DOHH2 (cell line): ENCODE data around the gene FATE1.

Experiments used
- H3F3A ChIP-seq: fragments of 200-600 bp; sonication (generic), shearing (Covaris generic); 2 replicates; pipeline ENCODE4 v1.6.0; 2016; ENCODE audit warnings: antibody characterized with exemption, mild to moderate bottlenecking; ENCODE audit not compliant: control insufficient read depth, insufficient read depth
- H3K27ac ChIP-seq: fragments of 200-600 bp; sonication (generic); 2 replicates; pipeline ENCODE4 v1.5.1; 2014; ENCODE audit warnings: low read depth, mild to moderate bottlenecking, low read length, moderate library complexity
- H3K27me3 ChIP-seq: fragments of 200-600 bp; sonication (generic); 2 replicates; pipeline ENCODE4 v1.6.1; 2014; ENCODE audit warnings: mild to moderate bottlenecking, low read length, mixed read lengths; ENCODE audit not compliant: control insufficient read depth
- H3K36me3 ChIP-seq: fragments of 200-600 bp; sonication (generic); 2 replicates; pipeline ENCODE4 v1.6.1; 2014; ENCODE audit warnings: mild to moderate bottlenecking, low read length, moderate library complexity, mixed read lengths; ENCODE audit not compliant: control insufficient read depth
- H3K4me1 ChIP-seq: fragments of 200-600 bp; sonication (generic); 2 replicates; pipeline ENCODE4 v1.6.1; 2014; ENCODE audit warnings: mild to moderate bottlenecking, low read length, mixed read lengths; ENCODE audit not compliant: control insufficient read depth
- H3K4me2 ChIP-seq: fragments of 200-600 bp; sonication (generic); 2 replicates; pipeline ENCODE4 v1.6.0; 2014; ENCODE audit warnings: mild to moderate bottlenecking, low read length, moderate library complexity
- H3K4me3 ChIP-seq: fragments of 200-600 bp; sonication (generic); 2 replicates; pipeline ENCODE4 v1.5.1; 2014; ENCODE audit warnings: mild to moderate bottlenecking, low read length, mixed read lengths
- H3K79me2 ChIP-seq: fragments of 200-600 bp; sonication (generic); 2 replicates; pipeline ENCODE4 v1.6.1; 2014; ENCODE audit warnings: mild to moderate bottlenecking, low read length, mixed read lengths; ENCODE audit not compliant: control insufficient read depth
- H3K9me2 ChIP-seq: fragments of 200-600 bp; sonication (generic); replicated peaks from 2 replicates; pipeline ENCODE4 v1.6.1; 2014; ENCODE audit warnings: mild to moderate bottlenecking, low read length, mixed read lengths; ENCODE audit not compliant: control insufficient read depth
- H3K9me3 ChIP-seq: fragments of 200-600 bp; sonication (generic); 2 replicates; pipeline ENCODE4 v1.6.1; 2014; ENCODE audit warnings: antibody characterized with exemption, low read length, mixed read lengths; ENCODE audit not compliant: control insufficient read depth, insufficient read depth
- H4K20me1 ChIP-seq: fragments of 200-600 bp; sonication (generic); 2 replicates; pipeline ENCODE4 v1.6.0; 2014; ENCODE audit warnings: low read depth, mild to moderate bottlenecking, antibody characterized with exemption, low read length, moderate library complexity; ENCODE audit not compliant: control insufficient read depth, insufficient read depth
- EZH2phosphoT487 ChIP-seq: fragments of 200-600 bp; sonication (generic); IDR thresholded peaks from 2 replicates; pipeline ENCODE4 v1.6.1; 2017; ENCODE audit warnings: borderline replicate concordance, mild to moderate bottlenecking, antibody characterized with exemption, low read length, moderate library complexity, mixed read lengths
- TF ChIP-seq, protein P1 (sequence below): fragments of 200-600 bp; sonication (generic); IDR thresholded peaks from one replicate; pipeline ENCODE4 v1.5.1; 2014; ENCODE audit warnings: antibody characterized with exemption, mild to moderate bottlenecking, low read depth, low read length; ENCODE audit not compliant: poor library complexity, severe bottlenecking

Gene FATE1

DNA sequence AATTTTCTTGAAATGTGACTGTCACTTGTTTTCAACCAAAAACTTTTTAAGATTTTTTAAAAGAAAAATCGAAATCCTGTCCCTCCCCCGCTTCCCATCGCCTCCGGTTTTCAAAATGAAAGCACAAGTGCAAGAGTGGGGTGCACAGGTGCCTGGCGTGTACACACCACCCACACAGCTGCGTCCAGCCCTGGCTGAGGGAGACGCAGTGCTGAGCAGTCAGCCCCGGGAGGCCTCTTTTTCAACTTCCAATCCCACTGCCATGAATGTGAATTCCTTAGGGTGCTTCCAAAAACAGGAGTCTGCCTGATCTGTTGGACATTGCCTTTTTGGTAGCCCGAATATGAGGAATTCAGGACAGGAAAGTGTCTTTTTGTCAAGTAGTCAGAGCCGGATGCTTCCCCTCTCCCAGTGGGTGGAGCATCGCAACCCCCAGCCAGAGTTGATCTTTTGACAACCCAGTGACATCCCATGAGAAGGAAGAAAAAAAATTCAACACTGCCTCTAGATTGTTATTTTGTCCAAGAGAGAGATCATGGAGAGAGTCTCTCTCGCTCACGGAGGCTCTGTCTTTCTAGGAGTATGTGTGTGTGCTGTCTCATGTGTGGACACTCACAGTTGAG is 11.7 kb upstream of the FATE1 start:
- Histone ChIP-seq H3K27me3 (no peaks in the 10 kb centered on the region), H3K4me2 (no peak overlapping the region), H3K9me3 (no peaks in the 10 kb centered on the region), H3K4me1 (no peaks in the 10 kb centered on the region), H3K79me2 (no peaks in the 10 kb centered on the region), H3K4me3 (no peak overlapping the region), H3K36me3 (no peaks in the 10 kb centered on the region), H3F3A (no peaks in the 10 kb centered on the region), H3K27ac (no peak overlapping the region), H3K9me2 (no peaks in the 10 kb centered on the region), H4K20me1 (no peaks in the 10 kb centered on the region)
- TF ChIP-seq EZH2phosphoT487 = no peak
- TF ChIP-seq, protein P1, sequence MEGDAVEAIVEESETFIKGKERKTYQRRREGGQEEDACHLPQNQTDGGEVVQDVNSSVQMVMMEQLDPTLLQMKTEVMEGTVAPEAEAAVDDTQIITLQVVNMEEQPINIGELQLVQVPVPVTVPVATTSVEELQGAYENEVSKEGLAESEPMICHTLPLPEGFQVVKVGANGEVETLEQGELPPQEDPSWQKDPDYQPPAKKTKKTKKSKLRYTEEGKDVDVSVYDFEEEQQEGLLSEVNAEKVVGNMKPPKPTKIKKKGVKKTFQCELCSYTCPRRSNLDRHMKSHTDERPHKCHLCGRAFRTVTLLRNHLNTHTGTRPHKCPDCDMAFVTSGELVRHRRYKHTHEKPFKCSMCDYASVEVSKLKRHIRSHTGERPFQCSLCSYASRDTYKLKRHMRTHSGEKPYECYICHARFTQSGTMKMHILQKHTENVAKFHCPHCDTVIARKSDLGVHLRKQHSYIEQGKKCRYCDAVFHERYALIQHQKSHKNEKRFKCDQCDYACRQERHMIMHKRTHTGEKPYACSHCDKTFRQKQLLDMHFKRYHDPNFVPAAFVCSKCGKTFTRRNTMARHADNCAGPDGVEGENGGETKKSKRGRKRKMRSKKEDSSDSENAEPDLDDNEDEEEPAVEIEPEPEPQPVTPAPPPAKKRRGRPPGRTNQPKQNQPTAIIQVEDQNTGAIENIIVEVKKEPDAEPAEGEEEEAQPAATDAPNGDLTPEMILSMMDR = no peak

DNA sequence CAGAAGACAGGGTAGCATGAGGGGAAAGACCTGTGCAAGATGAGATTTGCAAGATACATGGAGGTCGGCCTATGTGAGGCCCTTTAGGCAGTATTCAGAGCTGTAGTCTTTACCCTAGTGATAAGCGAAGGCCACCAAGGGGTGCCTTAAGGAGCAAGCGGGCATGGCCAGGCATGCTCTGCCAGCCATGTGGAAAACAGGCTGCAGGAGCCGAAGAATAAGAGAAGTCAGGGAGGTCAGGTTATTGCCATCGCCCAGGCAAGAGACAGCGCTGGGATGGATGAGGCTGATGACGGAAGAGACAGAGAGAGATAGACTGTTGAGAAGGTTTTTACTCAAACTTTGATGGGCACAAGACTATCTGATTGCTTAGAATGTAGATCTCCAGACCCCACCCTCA is 7.0 kb upstream of the FATE1 start:
- Histone ChIP-seq H4K20me1 (no peaks in the 10 kb centered on the region), H3K9me3 (no peaks in the 10 kb centered on the region), H3K4me1 (no peaks in the 10 kb centered on the region), H3K4me3 (no peak overlapping the region), H3K79me2 (no peaks in the 10 kb centered on the region), H3F3A (no peaks in the 10 kb centered on the region), H3K27me3 (no peaks in the 10 kb centered on the region), H3K36me3 (no peaks in the 10 kb centered on the region), H3K9me2 (no peaks in the 10 kb centered on the region), H3K4me2 (no peak overlapping the region), H3K27ac (no peak overlapping the region)
- no peak for TF ChIP-seq EZH2phosphoT487
- TF ChIP-seq, protein P1 = no peak

DNA sequence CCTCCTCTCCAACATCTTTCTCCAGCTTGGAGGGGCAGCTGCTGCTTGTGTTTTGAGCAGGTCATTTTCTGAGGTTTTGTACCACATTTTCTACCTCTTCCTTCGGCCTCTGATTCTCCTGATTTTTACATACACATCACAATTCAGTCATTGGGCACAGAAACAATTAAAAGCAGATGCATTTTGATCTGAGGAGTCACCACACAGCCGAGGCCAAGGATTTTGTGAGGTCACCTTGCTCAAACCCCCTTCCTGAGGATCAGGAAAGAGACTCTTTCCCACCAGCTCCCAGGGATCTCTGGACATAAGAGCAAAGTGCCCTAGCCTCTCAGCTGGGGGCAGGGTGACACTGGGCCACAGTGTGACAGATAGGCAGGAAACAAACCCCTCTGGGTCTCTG is 5.4 kb upstream of the FATE1 start:
- no peaks in the 10 kb centered on the region for H4K20me1 ChIP-seq
- H3K27ac ChIP-seq = no peak overlapping the region
- no peaks in the 10 kb centered on the region for H3K9me2 ChIP-seq
- H3K9me3 ChIP-seq = no peaks in the 10 kb centered on the region
- no peaks in the 10 kb centered on the region for H3K27me3 ChIP-seq
- no peaks in the 10 kb centered on the region for H3K4me1 ChIP-seq
- no peaks in the 10 kb centered on the region for H3F3A ChIP-seq
- H3K79me2 ChIP-seq = no peaks in the 10 kb centered on the region
- no peaks in the 10 kb centered on the region for H3K36me3 ChIP-seq
- no peak overlapping the region for H3K4me2 ChIP-seq
- H3K4me3 ChIP-seq = no peak overlapping the region
- no peak for TF ChIP-seq EZH2phosphoT487
- TF ChIP-seq, protein P1 = no peak
